Activated CD4-positive, alpha-beta T cell treated with anti-CD3 and anti-CD28 coated beads for 1 hour (primary cell): ENCODE data around the gene ACOXL.

Experiments
- DNase-seq: peaks from one replicate; pipeline ENCODE4 v3.0.0-alpha.2; 2020

Gene ACOXL

DNA sequence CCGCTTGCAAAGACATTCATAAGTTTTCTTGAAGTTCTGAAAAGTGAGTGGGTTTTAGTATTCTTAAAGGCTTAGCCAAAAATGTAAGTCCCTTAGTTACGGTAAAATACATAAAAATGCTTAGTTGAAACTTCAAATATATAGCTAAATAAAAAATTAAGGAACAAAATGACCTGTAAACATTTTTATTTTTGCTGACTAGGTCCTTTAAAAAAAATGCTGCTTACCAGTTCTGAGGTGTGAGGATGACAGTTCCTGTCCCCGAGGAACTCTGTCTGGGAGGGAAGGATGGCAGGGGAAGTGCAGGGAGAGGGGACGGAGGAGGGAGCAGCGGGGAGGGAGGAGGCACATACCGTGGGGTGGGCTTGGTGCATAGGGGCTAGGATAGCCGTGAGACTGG, 285.5 kb downstream of the ACOXL start:
- no peak for DNase-seq

DNA sequence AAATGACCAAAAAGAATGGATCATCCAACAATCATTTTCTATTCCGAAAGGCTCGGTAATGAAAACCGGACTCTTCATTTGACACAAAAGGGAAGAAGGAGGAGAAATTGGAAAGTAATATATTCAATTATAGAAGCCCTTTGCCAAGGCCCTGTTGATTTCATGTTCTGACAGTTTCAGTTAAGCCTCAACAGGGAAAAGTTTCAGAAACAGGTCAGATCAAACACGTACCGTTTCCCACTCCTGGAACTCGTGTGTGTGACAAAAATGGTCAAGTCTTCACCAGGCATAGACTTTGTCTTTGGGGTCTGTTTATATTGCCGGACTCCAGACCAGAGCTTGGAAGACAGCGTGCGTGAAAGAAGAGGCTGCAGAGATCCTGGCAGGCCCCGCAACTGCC, 287.0 kb downstream of the ACOXL start:
- DNase-seq: no peak

DNA sequence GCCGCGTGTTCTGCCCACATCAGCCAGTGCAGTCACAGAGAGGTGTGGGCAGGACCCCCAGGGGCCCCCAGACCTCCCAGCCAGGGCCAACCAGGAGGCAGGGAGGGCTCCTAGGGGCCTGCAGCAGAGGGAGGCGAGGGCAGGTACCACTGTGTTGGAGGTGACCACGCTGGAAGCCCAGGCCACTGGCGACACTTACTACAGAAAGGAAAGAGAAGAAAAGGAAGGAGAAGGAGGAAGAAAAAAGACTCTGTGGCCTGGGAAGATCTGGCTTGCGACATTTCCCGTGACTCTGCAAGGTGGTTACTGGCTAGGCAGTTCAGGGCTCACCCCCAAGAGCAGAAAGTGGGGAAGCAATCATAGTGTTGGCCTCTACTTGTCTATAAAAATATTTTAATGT, 290.3 kb downstream of the ACOXL start:
- no peak for DNase-seq

DNA sequence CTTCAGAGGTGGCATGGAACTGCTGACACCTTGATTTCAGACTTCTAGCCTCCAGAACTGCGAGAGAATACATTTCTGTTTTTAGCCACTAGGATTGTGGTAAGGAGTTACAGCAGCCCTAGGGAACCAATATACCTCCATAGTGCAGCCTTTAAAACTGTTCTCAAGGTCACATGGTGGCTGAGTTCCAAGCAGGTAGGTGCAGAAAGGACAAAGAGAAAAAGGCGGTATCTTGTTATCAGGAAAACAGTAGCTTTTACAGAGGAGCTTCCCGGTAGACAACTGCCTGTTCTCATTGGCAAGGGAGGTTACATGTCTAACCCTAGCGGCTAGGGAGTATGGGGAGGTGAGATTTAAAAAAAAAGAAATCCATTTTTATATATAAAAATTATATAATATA, 292.1 kb downstream of the ACOXL start:
- DNase-seq: no peak

GRCh38 chr2:111025288-111025687, 292.9 kb downstream of the ACOXL start:
- DNase-seq: no peak

- no peak for DNase-seq
These were observed 296.3 kb downstream of the ACOXL start for GRCh38 chr2:111028720-111029119.

DNA sequence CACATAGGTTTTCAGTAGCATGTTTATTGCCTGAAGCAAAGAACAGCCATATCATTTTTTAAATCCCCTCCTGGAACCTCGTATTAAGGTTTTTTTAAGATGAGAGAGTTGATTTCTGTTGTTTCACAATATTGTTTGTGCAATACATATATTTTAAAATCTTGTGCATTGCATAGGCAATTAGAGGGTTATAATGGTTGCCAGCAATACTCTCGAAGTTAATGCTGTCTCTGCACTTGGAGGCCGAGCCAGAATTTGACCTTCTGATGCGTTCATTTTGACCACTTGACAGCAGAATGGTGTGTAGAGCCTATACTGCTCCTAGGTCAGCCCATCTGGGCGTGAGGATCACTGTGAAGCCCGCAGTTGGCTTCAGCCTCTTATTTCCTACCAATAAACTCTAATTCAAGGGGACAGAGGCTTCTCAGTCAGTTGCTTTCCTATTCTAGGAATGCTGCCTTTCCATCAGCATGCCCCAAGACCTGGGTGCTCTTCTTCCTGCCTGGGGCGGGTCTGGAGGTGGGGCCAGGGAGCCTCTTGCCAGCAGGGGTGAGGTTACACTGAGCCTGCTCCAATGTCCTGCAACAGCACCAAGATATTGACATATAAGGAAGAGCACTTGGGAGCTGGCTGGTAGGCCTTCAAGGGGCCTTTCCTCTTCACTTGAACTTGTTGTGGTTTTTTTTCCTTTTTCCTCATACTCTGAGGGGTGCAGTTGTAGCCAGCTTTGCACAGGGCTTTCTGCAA, 297.0 kb downstream of the ACOXL start:
- DNase-seq: no peak

DNA sequence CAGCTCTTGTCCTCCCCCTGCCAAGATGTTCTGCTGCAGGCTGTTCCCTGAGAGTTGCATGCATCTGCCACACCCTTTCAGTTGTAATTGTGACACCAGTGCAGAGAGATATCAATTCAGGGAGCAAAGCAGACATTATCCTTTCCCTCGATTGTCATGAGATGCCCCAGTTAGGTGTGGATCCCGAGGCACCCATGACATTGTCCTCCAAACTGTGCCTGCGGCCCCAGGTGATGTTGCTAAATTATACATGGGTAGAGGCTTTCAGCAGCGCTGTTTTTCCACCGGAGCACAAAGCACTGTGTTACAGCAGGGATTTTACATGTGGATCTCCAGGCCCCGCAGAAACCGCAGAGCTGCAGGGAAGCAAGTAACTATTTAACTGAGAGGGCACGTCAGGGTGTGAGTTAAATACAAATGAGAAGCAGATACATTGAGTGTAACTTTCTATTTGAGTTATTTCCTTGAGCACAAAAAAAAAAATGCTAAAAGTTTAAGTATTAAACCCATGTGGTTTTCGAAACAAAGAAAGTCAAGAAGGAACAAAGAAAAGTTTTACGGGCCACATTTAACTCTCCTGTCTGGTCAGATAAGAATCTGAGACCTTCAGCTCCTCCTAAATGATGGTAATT, 298.0 kb downstream of the ACOXL start:
- DNase-seq: no peak

- DNase-seq: no peak
These were observed 298.6 kb downstream of the ACOXL start for GRCh38 chr2:111030945-111031344.

DNA sequence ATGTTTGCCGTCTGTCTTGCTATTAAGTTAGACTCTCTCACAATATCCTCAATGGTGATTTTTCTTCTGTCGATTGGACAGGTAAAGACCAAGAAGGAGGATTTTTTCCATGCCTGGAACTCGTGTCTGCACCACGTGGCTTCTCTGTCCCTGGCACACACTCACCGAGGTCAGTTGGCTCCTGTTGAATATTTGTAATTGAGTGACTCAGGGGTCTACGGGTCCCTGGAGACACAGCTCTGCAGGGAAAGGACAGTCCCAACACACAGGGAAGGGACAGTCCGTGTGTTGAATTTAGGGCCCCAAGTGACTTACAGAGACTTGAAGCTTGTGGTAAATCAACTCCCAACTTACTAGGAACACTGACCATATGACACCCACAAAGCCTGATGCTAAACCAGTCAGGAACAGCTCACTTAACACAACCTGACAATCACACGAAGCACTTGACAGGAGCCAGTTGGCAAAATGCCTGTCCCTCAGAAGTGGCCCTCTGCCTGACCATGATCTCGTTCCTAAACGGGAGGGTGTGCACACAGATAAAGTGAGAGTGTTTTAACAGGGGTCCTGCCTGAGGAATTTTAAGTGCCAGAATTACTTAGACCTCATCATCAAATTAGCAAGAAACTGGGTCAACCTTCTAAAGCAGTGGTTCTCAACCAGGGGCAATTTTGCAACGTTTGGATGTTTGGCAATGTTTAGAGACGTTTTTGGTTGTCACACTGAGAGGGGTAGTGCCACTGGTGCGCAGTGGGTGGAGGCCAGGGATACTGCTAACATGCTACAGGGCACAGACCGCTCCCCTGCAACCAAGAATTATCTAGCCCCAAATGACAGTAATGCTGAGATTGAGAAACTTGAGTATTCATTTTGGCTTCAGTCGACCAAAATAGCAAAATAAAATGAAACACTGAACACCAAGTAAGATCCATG, 299.4 kb downstream of the ACOXL start:
- no peak for DNase-seq

- DNase-seq: no peak
These were observed 300.5 kb downstream of the ACOXL start for GRCh38 chr2:111032721-111033429.

DNA sequence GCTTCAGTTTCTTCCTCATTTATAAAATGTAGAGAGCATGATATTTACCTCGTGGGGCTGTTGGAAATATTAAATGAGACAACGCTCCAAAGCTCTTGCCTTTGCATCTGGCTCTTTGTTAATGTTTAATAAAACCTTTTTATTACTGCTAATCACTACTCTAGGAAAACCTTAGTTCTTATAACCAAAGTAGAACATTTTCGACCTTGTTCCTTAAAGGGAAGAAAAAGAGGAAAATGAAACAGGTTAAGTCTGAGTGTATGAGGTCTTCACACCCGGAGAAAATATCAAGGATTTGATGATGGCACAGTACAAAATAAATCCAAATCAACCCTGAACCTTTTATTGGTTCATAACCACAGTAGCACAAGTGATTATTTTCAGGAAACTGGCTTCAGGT, 301.8 kb downstream of the ACOXL start:
- no peak for DNase-seq

- DNase-seq: no peak
These were observed 302.2 kb downstream of the ACOXL start for GRCh38 chr2:111034606-111035005.

GRCh38 chr2:111035830-111036441, 303.6 kb downstream of the ACOXL start:
- no peak for DNase-seq

DNA sequence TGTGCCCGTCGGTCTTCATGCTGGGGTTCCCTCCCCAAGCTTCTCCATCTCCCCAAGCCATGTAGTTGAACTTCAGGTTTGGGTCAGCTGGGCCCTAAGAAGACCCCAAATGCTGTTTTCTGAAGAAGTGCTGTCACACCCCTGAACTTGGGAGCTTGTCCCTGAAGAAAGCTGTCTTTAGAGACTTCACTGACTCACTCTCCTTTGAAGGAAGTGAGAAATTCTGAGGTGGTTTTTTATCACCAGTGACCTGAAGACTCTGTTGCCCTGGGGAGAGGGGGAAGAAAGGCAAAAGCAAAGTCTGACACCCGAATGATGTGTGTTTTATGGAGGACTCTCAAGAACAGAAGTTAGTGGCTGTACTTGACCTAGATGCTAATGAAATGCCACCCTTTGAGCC, 304.8 kb downstream of the ACOXL start:
- DNase-seq: no peak

GRCh38 chr2:111039628-111040383, 307.4 kb downstream of the ACOXL start:
- DNase-seq: no peak

GRCh38 chr2:111041398-111042202, 309.2 kb downstream of the ACOXL start:
- DNase-seq: no peak

- no peak for DNase-seq
These were observed 309.9 kb downstream of the ACOXL start for GRCh38 chr2:111042261-111042660.

DNA sequence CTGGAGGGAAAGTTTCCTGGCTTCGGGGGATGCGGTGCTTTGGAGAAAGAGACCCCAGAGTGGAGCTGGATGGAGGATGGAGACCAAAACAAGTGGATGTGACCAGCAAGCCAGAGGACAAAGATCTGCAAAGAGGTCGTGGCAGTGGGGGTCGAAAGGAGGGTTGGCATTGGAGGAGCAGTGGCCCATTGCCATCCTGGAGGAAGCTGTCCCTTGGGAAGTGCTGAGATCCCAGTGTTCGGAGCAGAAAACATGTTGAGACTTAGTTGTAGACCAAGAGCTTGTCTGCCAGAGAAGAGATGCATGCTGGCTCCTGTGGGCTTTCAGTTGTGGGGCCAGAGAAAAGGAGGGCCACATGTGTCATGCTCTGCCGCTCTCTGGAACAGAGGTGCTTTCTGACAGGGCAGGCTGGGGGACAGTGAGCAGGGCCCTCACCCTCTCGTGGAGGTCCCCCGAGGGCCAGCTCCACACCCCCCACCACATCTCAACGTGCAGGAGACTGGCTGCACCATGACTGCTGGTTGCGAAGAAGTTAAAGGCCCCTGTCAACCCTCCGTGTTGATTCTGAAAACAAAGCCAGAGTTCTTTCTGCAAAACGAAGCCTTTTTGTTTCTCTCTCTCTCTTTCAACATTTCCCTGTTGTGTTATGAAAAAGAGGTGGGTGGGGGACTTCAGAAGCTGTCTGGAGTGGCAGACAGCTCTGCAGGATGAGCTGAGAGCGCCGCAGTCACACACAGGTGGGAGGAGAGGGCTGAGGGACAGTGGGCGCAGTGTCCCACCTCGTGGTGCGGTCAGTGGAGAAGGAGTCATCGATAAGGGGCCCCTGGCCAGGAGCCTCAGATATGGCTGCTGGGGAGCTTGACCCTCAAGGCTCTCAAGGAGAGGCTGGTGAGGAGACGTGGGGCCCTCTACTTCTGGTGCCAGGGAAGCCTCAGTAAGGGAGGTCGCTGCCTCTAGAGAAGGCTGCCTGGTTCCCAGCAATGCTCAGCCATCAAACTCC, 310.7 kb downstream of the ACOXL start:
- DNase-seq: no peak

DNA sequence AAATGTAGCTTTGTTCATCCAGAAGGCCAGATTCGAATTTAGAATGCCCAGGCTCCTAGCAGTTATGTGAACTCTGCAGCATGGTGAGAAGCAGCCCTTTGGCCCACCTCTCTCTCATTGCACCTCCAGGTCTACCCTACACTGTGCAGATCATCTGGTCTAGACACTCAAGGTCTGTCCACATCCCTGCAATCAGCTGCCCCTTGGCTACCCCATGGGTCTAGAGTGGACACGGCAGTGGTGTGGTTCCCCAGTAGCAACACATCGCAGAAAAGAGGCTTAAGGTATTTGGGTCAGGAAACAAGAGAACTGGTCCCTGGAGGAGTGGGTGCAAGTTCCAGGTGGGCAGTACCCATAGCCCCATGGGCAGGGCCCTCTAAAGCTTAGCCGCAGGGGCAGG, 311.7 kb downstream of the ACOXL start:
- DNase-seq: no peak
